Lower lobe of right lung (tissue), 2 donors: ENCODE results near the gene ENTPD5. TPM values are rescaled to one million over a fixed set of nuclear protein-coding genes. Genes with fewer than 3 reads are reported as not detected.

Source experiments
- ATAC-seq, 2 donors: fragments of 200-7000 bp; cut with Tn5 transposase; one replicate each; pipeline ENCODE4 v1.9.1; 2020 to 2022; ENCODE audit warnings: mild to moderate bottlenecking in 2 of 2, moderate library complexity in 2 of 2
- DNase-seq: peaks from one replicate; pipeline ENCODE4 v3.0.0-alpha.2; 2020
- H3K27ac ChIP-seq: fragments of 200-600 bp; one replicate; pipeline ENCODE4 v1.8.0; 2022
- H3K27me3 ChIP-seq: fragments of 200-600 bp; one replicate; pipeline ENCODE4 v1.8.0; 2022; ENCODE audit warnings: low read depth
- H3K36me3 ChIP-seq: fragments of 200-600 bp; one replicate; pipeline ENCODE4 v1.8.0; 2022; ENCODE audit warnings: mild to moderate bottlenecking
- H3K4me1 ChIP-seq: fragments of 200-600 bp; one replicate; pipeline ENCODE4 v1.8.0; 2022
- H3K4me3 ChIP-seq: fragments of 200-600 bp; one replicate; pipeline ENCODE4 v1.8.0; 2022; ENCODE audit warnings: mild to moderate bottlenecking
- H3K9me3 ChIP-seq: fragments of 200-600 bp; one replicate; pipeline ENCODE4 v1.8.0; 2022
- CTCF ChIP-seq: fragments of 200-600 bp; IDR thresholded peaks from one replicate; pipeline ENCODE4 v1.8.0; 2022; ENCODE audit warnings: antibody characterized with exemption, mild to moderate bottlenecking
- intact Hi-C: fragments of 100-400 bp; cut with DNase I; formaldehyde crosslinking; loops from one replicate; pipeline ENCODE4 v1.11.0; 2022
- long read RNA-seq: library from polyadenylated mRNA; unstranded; transcript quantifications from one replicate; pipeline ENCODE4 v2.0.0, GENCODE V29; 2021
- total RNA-seq: library from RNA; stranded (reverse); fragmentation: NEBNext Ultra II Directional; extraction: Animal tissue kit (Norgen Biotek cat#: 25700); gene quantifications from one replicate; pipeline ENCODE4 v1.2.1, GENCODE V29; 2021
- donor health status: DM: no; HTN: yes; CAD: no; lungs with severe emphysema.

ENTPD5 gene
- total RNA-seq, result 12.1 TPM
- long read RNA-seq, full-length matches to known transcripts, result 6 of 24 reads
- long read RNA-seq, partial matches to known transcripts, result 2 of 24 reads
- long read RNA-seq, other reads (novel, unspliced or antisense), result 16 of 24 reads

- peak; percentile 98 to 99 for ATAC-seq
- intact Hi-C loops, result no loop called here
Observed at GRCh38 chr14:74018586-74019407, at the start of gene ENTPD5, which contains the start of gene BBOF1. Gene ENTPD5, minus strand, starts transcription at chr14:74019288. Its CDS starts 31,186 bp downstream, at chr14:73988102. Gene BBOF1, plus strand, starts transcription at chr14:74019349. Its CDS starts 130 bp downstream, at chr14:74019479.

GRCh38 chr14:74065746-74066575 lies 46.9 kb upstream of the ENTPD5 start:
- Histone ChIP-seq H3K36me3 (peaks cover 93% of the 10 kb centered on the region), H3K27ac (no peak overlapping the region), H3K4me1 (no peaks in the 10 kb centered on the region)

More at GRCh38 chr14:74018586-74019407, at the start of gene ENTPD5, which contains the start of gene BBOF1:
- Histone ChIP-seq H3K36me3 (peaks cover 3% of the 10 kb centered on the region), H3K4me3 (peak within 1 kb of the TSS; percentile 94), H3K4me1 (peaks cover 16% of the 10 kb centered on the region), H3K9me3 (no peaks in the 10 kb centered on the region), H3K27me3 (no peaks in the 10 kb centered on the region), H3K27ac (peak within 1 kb of the TSS; percentile 99)
- TF ChIP-seq CTCF, result no peak
- peak; percentile 92 for DNase-seq

GRCh38 chr14:74064883-74065282 lies 45.8 kb upstream of the ENTPD5 start:
- H3K27ac ChIP-seq, result no peak overlapping the region
- H3K9me3 ChIP-seq, result no peaks in the 10 kb centered on the region
- no peak overlapping the region for H3K4me3 ChIP-seq
- no peaks in the 10 kb centered on the region for H3K4me1 ChIP-seq
- DNase-seq (no peak), ATAC-seq (no peak)
- intact Hi-C loops, result no loop called here
- peaks cover 95% of the 10 kb centered on the region for H3K36me3 ChIP-seq
- no peaks in the 10 kb centered on the region for H3K27me3 ChIP-seq
- no peak for TF ChIP-seq CTCF

More at GRCh38 chr14:74065746-74066575, 46.9 kb upstream of the ENTPD5 start:
- Histone ChIP-seq H3K27me3 (no peaks in the 10 kb centered on the region), H3K9me3 (no peaks in the 10 kb centered on the region), H3K4me3 (no peak overlapping the region)
- no peak for TF ChIP-seq CTCF
- DNase-seq, result no peak
- intact Hi-C loops, result no loop called here
- ATAC-seq, result no peak

- H3K27me3 ChIP-seq, result no peaks in the 10 kb centered on the region
- no peak overlapping the region for H3K27ac ChIP-seq
- intact Hi-C loops, result no loop called here
- no peaks in the 10 kb centered on the region for H3K9me3 ChIP-seq
- DNase-seq (no peak), ATAC-seq (no peak)
- peaks cover 95% of the 10 kb centered on the region for H3K36me3 ChIP-seq
- no peak overlapping the region for H3K4me3 ChIP-seq
- H3K4me1 ChIP-seq, result no peaks in the 10 kb centered on the region
- TF ChIP-seq CTCF, result no peak
Observed at GRCh38 chr14:74064426-74064825, 45.3 kb upstream of the ENTPD5 start.

GRCh38 chr14:74062809-74063150 lies 43.7 kb upstream of the ENTPD5 start:
- DNase-seq, result no peak
- Histone ChIP-seq H3K27ac (no peak overlapping the region), H3K36me3 (peaks cover 99% of the 10 kb centered on the region), H3K9me3 (no peaks in the 10 kb centered on the region), H3K27me3 (no peaks in the 10 kb centered on the region), H3K4me1 (no peaks in the 10 kb centered on the region), H3K4me3 (no peak overlapping the region)
- intact Hi-C loops, result no loop called here
- ATAC-seq, result no peak
- TF ChIP-seq CTCF, result no peak
